ENCODE results near the gene EXOSC1.

Gene EXOSC1

DNA sequence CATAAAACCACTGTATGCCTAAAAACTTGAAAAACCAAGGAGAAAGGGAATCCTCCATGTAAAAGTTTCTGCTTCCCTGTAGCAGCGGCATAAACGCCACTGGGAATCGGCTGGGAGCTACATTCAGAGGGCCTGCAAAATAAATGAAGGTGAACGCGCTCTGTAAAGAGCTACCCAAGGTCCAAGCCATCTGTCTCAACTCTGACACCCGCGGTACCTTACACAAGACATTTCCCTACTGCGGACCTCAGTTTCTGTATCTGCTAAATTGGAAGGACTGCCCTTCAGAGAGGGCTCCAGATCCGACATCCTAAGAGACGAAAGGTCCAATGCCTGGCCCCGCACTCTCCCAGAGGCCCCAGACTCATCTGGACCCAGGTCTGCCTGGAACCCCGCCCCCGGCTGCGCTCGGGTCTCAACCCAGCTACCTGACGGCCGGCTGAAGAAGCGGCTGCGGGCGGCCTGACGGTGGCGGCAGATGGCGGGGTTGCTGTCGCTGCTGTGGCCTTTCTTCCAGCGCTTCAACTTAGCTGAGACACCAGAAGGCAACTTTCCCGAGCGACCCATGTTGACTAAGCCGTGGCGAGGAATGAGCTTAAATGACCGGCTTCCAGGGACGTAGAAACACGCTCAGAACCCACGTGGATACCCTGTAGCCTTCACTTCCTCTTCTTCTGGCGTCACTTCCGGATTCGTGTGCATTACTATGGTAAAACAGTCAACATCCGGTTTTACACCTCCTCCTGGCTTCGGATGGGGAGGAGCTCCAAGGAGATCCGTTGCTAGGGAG lies 44.9 kb downstream of the EXOSC1 start, which contains the start of gene RRP12:
TSS of gene RRP12 (minus strand) at position 676 of the 790 bp plus-strand sequence. CDS start at position 567, 109 bp downstream.
- peak within 1 kb of the TSS; percentile 95 for H3K4me3 ChIP-seq (ENCODE audit: low read length)
- TF ChIP-seq, protein P1, sequence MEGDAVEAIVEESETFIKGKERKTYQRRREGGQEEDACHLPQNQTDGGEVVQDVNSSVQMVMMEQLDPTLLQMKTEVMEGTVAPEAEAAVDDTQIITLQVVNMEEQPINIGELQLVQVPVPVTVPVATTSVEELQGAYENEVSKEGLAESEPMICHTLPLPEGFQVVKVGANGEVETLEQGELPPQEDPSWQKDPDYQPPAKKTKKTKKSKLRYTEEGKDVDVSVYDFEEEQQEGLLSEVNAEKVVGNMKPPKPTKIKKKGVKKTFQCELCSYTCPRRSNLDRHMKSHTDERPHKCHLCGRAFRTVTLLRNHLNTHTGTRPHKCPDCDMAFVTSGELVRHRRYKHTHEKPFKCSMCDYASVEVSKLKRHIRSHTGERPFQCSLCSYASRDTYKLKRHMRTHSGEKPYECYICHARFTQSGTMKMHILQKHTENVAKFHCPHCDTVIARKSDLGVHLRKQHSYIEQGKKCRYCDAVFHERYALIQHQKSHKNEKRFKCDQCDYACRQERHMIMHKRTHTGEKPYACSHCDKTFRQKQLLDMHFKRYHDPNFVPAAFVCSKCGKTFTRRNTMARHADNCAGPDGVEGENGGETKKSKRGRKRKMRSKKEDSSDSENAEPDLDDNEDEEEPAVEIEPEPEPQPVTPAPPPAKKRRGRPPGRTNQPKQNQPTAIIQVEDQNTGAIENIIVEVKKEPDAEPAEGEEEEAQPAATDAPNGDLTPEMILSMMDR (conservative IDR thresholded peaks at IDR 0.05; ENCODE audit: low read depth, low read length): peak; percentile 27
- peak; percentile 92 for DNase-seq (ENCODE audit: low read depth)

DNA sequence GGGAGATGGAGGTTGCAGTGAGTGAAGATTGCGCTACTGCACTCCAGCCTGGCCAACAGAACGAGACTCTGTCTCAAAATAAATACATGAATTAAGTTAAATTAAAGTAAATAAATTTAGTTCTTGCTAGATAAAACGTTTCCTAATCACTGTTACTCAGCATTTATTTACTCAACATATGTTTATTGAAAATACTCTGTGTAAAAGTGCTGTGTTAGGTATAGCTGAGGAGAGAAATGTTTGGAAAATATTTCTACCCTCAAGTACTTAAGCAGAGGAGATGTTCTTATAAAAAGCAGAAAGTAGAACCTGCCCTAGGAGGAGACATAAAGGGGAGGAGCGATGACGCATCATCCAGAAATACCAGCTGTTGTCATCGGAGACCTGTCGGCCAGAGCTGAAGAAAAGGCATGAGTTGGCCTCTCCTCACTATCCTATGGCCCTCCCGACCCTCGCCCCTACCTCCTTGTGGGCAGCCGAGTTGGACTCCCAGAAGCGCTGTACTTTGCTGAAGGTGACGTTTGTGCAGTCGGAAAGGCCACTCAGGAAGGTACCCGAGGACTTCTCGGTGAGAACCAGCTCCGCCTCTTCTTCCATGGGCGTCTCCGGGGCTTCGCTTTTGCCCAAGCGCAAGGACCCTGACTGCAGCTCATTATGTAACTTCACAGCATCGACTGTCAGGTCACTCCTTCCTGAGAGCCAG lies 45.8 kb downstream of the EXOSC1 start:
- H3K4me3 ChIP-seq (ENCODE audit: low read length): peak overlapping the region; percentile 95
- TF ChIP-seq, protein P1 (conservative IDR thresholded peaks at IDR 0.05; ENCODE audit: low read depth, low read length): no peak
- DNase-seq (ENCODE audit: low read depth): no peak

DNA sequence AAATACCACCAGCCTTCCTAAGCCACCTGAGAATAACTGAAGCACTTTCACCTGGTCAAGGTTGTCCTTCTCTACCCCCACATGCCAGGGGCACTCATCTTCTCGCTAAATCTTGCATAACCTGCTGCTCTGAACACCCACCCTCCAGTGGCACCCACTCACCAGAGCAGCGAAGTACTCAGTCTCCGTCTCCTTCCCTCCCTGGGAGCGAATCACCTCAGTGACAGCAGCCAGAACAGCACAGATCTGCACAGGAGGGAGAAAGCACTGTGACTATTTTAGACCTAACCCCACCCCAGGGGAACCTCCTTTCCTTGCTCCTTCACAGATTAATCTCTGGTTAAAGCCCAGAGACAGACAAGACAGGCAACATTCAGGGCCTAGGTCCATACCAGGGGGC lies 49.8 kb downstream of the EXOSC1 start:
- DNase-seq (ENCODE audit: low read depth): no peak
- TF ChIP-seq, protein P1 (conservative IDR thresholded peaks at IDR 0.05; ENCODE audit: low read depth, low read length): no peak
- no peak overlapping the region for H3K4me3 ChIP-seq (ENCODE audit: low read length)

- TF ChIP-seq, protein P1 (conservative IDR thresholded peaks at IDR 0.05; ENCODE audit: low read depth, low read length): no peak
- no peak for DNase-seq (ENCODE audit: low read depth)
- H3K4me3 ChIP-seq (ENCODE audit: low read length): no peak overlapping the region
These were observed 52.7 kb downstream of the EXOSC1 start for GRCh38 chr10:97393034-97393573.

DNA sequence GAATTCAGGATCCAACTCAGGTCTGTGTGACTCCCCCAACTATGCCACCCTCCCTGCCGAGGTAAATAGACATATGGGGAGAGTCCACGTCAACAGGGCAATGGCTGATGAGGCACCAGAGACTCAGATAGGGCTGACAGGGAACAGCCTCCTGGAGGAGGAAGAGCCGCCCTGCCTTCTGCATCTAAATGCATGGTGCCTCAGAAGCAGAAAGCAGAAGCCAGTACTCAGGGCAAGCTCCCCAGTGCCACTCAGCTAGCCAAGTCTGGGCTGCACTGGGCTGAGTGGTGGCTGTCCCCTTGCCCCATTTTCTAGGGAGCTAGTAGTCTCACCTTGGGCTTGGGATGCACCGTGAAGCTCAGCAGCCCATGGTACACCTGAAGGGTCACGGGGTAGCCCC lies 55.7 kb downstream of the EXOSC1 start:
- TF ChIP-seq, protein P1 (conservative IDR thresholded peaks at IDR 0.05; ENCODE audit: low read depth, low read length): no peak
- H3K4me3 ChIP-seq (ENCODE audit: low read length): no peak overlapping the region
- no peak for DNase-seq (ENCODE audit: low read depth)

GRCh38 chr10:97388152-97388551 lies 57.7 kb downstream of the EXOSC1 start:
- TF ChIP-seq, protein P1 (conservative IDR thresholded peaks at IDR 0.05; ENCODE audit: low read depth, low read length): no peak
- DNase-seq (ENCODE audit: low read depth): no peak
- no peak overlapping the region for H3K4me3 ChIP-seq (ENCODE audit: low read length)
